Panc1 (cell line): ENCODE data around the gene ZNF778.

Source experiments
- POLR2AphosphoS5 ChIP-seq: IDR thresholded peaks from 2 replicates; pipeline ENCODE4 v1.6.1; 2012; ENCODE audit warnings: mild to moderate bottlenecking, low read depth, low read length, moderate library complexity
- SIN3A ChIP-seq: IDR thresholded peaks from 2 replicates; pipeline ENCODE4 v1.6.1; 2012; ENCODE audit warnings: low read depth, mild to moderate bottlenecking, low read length, moderate library complexity, borderline replicate concordance; ENCODE audit not compliant: insufficient read depth
- TCF7L2 ChIP-seq: IDR thresholded peaks from 2 replicates; pipeline ENCODE4 v1.6.1; 2011; ENCODE audit warnings: mild to moderate bottlenecking, low read depth, low read length, inconsistent platforms
- TF ChIP-seq, protein P1 (sequence below): fragments of 450-650 bp; IDR thresholded peaks from 2 replicates; pipeline ENCODE4 v1.5.1; 2017; ENCODE audit warnings: mild to moderate bottlenecking
- TF ChIP-seq, protein P2 (sequence below), 2 experiments: IDR thresholded peaks; 2 replicates each; pipeline ENCODE4 v1.6.1; 2011 to 2012; ENCODE audit warnings: low read depth in 2 of 2, control low read depth in 1 of 2, low read length in 1 of 2, mild to moderate bottlenecking in 1 of 2, moderate library complexity in 1 of 2; ENCODE audit not compliant: insufficient read depth in 1 of 2

DNA sequence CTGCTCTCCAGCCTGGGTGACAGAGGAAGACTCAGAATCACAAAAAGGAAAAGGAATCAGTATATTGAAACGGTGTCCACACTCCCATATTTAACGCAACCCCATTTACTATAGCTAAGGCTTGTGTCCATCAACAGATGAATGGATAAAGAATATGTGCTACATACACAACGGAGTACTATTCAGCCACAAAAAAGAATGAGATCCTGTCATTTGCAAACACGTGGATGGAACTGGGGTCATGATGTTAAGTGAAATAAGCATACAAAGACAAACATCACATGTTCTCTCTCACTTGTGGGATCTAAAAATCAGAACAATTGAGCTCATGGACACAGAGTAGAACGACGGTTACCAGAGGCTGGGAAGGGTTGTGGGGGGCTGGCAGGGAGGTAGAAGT is 55.1 kb downstream of the ZNF778 start:
- TF ChIP-seq, protein P1, sequence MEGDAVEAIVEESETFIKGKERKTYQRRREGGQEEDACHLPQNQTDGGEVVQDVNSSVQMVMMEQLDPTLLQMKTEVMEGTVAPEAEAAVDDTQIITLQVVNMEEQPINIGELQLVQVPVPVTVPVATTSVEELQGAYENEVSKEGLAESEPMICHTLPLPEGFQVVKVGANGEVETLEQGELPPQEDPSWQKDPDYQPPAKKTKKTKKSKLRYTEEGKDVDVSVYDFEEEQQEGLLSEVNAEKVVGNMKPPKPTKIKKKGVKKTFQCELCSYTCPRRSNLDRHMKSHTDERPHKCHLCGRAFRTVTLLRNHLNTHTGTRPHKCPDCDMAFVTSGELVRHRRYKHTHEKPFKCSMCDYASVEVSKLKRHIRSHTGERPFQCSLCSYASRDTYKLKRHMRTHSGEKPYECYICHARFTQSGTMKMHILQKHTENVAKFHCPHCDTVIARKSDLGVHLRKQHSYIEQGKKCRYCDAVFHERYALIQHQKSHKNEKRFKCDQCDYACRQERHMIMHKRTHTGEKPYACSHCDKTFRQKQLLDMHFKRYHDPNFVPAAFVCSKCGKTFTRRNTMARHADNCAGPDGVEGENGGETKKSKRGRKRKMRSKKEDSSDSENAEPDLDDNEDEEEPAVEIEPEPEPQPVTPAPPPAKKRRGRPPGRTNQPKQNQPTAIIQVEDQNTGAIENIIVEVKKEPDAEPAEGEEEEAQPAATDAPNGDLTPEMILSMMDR, result no peak
- TF ChIP-seq, protein P2, sequence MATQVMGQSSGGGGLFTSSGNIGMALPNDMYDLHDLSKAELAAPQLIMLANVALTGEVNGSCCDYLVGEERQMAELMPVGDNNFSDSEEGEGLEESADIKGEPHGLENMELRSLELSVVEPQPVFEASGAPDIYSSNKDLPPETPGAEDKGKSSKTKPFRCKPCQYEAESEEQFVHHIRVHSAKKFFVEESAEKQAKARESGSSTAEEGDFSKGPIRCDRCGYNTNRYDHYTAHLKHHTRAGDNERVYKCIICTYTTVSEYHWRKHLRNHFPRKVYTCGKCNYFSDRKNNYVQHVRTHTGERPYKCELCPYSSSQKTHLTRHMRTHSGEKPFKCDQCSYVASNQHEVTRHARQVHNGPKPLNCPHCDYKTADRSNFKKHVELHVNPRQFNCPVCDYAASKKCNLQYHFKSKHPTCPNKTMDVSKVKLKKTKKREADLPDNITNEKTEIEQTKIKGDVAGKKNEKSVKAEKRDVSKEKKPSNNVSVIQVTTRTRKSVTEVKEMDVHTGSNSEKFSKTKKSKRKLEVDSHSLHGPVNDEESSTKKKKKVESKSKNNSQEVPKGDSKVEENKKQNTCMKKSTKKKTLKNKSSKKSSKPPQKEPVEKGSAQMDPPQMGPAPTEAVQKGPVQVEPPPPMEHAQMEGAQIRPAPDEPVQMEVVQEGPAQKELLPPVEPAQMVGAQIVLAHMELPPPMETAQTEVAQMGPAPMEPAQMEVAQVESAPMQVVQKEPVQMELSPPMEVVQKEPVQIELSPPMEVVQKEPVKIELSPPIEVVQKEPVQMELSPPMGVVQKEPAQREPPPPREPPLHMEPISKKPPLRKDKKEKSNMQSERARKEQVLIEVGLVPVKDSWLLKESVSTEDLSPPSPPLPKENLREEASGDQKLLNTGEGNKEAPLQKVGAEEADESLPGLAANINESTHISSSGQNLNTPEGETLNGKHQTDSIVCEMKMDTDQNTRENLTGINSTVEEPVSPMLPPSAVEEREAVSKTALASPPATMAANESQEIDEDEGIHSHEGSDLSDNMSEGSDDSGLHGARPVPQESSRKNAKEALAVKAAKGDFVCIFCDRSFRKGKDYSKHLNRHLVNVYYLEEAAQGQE (IDR thresholded peaks at IDR 0.05; ENCODE audit: insufficient read depth in 1 of 2, low read depth in 2 of 2, low read length in 1 of 2), result no peak
- no peak for TF ChIP-seq POLR2AphosphoS5
- no peak for TF ChIP-seq SIN3A
- no peak for TF ChIP-seq TCF7L2
